SH-SY5Y (cell line): Measurements from ENCODE around the gene PC.

Source experiments
- GATA2 ChIP-seq: IDR thresholded peaks from 2 replicates; pipeline ENCODE4 v1.6.1; 2011; ENCODE audit warnings: mild to moderate bottlenecking, low read depth, low read length
- GATA3 ChIP-seq: IDR thresholded peaks from 2 replicates; pipeline ENCODE4 v1.6.1; 2011; ENCODE audit warnings: low read depth, mild to moderate bottlenecking, low read length, moderate library complexity

PC gene

DNA sequence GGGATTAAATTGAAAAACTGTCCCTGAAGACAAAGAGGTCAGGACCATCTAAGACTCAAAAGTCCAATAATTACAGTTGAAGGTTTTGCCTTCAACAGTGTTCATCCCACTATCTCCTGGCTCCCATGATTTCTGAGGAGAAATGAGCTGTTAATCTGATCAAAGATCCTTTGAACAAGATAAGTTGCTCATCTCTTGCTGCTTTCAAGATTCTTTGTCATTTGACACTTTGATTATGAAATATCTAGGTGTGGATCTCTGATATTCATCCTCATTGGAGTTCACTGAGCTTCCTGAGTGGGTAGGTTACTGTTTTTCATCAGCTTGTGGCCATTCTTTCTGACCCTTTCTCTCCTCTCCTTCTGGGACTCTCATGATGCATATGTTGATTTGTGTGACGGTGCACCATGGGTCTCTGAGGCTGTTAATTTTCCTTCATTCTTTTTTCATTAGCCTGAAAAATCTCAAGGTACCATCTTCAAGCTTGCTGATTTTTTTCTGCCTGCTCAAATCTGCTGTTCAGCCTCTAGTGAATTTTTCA lies 20.9 kb downstream of the PC start:
- TF ChIP-seq GATA2 (no peak), GATA3 (no peak)

- TF ChIP-seq GATA2 (no peak), GATA3 (no peak)
These were observed 21.9 kb downstream of the PC start for GRCh38 chr11:66936311-66936711.

DNA sequence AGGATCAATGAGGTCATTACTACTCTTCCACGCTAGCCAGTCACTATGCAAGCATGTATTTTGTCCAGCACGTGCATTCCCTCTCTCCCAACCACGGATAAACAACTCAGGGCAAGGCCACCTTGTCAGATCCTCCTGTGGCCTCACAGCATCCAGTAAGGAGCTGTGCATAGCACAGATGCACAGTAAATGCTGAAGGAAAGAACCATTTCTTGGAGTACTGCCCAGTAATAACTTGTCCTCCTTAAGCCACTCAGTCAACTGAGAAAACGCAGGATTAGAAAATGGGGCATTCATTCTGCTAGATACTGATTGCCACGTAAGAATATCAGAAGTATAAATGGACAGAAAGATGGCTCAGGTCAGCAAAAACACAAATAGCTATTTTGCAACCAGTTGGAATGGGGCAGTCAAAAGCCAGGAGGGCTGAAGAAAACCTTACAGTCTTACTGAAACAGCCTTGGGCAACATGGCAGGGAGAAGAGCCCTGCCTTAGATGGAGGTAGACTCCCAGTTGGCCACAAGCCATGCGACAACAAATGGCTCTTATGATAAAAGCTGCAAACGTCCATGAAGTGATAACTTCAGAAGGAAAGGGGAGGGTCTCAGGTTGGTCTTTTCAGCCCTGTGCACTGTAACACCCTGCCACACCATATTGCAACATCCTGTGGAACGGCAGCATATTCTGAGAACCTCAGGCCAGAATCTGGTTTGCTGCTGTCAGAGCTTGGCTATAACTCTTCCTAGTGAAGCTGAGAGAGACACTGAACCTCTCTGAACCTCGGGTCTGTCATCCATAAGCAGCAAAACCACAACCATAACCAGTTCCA lies 23.0 kb downstream of the PC start:
- TF ChIP-seq GATA3: no peak
- TF ChIP-seq GATA2: no peak

- TF ChIP-seq GATA3 (no peak), GATA2 (no peak)
These were observed 24.7 kb downstream of the PC start for GRCh38 chr11:66933531-66933930.

- no peak for TF ChIP-seq GATA2
- TF ChIP-seq GATA3: no peak
These were observed 25.6 kb downstream of the PC start for GRCh38 chr11:66932543-66932942.

GRCh38 chr11:66929753-66930152 lies 28.4 kb downstream of the PC start:
- TF ChIP-seq GATA2: no peak
- TF ChIP-seq GATA3: no peak

DNA sequence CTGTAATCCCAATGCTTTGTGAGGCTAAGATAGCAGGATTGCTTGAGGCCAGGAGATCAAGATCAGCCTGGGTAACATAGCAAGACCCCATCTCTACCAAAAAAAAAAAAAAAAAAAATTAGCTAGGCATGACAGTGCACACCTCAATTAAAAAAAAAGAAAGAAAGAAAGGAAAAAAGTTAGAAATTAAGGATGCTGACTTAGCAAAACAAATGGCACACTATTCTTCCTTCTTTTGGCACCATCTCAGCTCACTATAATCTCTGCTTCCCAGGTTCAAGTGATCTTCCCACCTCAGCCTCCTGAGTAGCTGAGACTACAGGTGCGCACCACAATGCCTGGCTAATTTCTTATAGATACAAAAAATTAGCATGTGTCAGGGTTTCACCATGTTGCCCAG lies 33.9 kb downstream of the PC start:
- no peak for TF ChIP-seq GATA3

DNA sequence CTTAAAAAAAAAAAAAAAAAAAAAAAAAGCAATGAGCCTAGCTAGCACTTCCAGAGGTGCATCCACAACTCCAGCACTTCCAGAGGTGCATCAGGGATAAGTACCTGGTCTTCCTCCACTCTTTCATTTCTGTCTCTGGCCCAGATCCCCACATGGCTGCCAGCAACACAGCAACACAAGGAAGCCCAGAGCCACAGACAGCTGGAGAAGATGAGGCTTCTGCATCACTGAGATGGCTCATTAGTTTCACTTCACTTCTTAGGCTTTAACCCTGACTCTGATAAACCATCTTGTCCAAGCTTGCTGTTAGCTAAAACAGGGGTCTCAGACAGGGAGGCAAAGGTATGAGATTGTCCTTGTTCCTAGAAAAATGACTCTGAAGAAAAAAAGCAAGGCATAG lies 35.6 kb downstream of the PC start:
- TF ChIP-seq GATA3 (no peak), GATA2 (no peak)

- TF ChIP-seq GATA3: no peak
These were observed 37.0 kb downstream of the PC start for GRCh38 chr11:66920978-66921784.

- no peak for TF ChIP-seq GATA2
- TF ChIP-seq GATA3: no peak
These were observed 38.3 kb downstream of the PC start for GRCh38 chr11:66919923-66920322.

- no peak for TF ChIP-seq GATA3
- no peak for TF ChIP-seq GATA2
These were observed 39.4 kb downstream of the PC start for GRCh38 chr11:66918741-66919140.

DNA sequence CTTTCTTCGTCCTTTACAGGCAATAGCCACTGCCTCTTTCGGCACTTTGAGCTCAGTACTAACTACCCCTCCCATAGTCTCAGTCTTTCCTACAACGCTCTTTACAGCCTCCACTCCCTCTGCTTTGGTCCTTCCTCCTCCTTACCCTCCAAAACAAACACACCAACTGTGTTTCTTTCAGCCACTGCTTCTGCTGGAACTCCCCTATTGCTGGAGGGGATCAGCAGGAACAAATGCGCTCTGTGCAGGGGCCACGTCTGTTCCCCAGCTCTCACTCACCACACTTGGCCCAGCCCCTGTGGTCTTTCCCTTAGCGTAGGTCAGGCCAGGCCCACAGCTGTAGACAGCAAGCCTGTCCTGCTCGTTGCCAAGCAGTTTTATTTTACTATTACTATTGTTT lies 42.3 kb downstream of the PC start:
- TF ChIP-seq GATA2 (no peak), GATA3 (no peak)

DNA sequence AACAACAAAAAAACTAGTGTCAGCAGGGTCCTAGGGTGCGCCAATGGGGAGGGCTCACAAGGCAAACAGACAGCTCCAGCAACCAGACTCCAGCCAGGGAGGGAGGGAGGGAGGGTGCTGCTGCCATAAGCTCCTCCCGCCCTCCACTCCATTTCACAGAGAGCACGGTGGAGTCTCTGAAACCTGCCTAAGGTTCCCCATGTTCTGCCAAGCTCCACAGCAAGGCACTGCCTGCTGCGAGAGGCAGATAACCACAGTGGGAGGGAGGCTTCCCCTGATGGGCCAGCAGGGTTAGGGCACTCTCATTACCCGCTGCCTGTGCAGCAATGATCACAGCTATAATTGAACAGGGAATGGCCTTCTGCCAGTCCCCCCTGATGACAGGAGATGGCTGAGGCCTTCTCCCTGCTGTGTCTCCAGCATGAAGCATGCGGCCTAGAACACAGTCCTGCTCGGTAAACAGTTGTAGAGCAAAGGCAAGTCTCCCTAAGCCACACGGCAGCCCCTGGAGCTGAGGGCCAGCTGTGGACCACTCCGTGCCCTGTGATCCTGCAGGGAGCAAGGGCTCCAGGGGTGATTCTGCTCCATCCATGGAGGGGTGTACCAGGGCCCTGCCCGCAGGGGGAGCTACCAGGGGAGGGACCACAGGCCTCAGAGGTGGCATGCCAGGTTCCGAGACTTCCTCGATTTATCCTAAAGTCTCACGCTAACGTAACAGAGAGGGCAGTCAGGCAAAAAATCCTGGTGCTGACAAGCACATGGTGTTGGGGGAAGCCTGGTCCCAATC lies 42.9 kb downstream of the PC start:
- TF ChIP-seq GATA2: no peak
- TF ChIP-seq GATA3: no peak

GRCh38 chr11:66914505-66914904 lies 43.7 kb downstream of the PC start:
- TF ChIP-seq GATA2 (no peak), GATA3 (no peak)

- TF ChIP-seq GATA3: no peak
- no peak for TF ChIP-seq GATA2
These were observed 45.3 kb downstream of the PC start for GRCh38 chr11:66912911-66913310.
